HG02852 (cell line): Measurements from ENCODE around the gene CCM2L.

Experiments
- ATAC-seq: cut with Tn5 transposase; IDR thresholded peaks from one replicate; pipeline ENCODE4 v1.9.1; 2021; ENCODE audit warnings: mild to moderate bottlenecking, moderate library complexity; ENCODE audit not compliant: unreplicated experiment

The CCM2L gene

DNA sequence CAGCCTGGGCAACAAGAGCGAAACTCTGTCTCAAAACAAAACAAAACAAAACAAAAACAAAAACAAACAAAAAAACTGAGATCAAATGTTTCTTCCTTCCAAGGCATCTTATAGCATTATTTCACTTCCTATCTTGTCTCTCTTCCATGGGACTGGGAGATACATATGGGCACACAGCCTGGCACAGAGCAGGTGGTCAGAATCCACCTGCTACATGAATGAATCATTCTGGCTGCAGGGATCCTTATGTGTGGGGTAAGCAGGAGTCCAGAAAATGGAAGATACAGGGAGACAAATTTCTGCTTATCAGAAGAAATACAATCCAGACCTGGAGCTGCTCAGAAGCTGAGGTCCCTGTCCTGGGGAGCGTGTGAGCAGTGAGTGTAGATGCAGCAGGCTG, 18.2 kb upstream of the CCM2L start:
- ATAC-seq, result no peak

DNA sequence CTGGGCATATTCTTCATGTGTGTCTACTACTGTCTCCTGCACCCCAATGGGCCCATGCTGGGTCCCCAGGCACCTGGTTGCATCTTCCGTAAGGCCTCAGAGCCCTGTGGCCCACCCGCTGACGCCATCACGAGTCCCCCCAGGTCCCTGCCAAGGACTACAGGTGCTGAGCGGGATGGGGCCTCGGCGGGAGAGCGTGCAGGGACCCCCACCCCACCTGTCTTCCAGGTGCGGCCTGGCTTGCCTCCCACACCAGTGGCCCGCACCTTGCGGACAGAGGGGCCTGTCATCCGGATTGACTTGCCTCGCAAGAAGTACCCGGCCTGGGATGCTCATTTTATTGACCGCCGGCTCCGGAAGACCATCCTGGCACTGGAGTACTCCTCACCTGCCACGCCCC, 13.2 kb upstream of the CCM2L start:
- no peak for ATAC-seq

DNA sequence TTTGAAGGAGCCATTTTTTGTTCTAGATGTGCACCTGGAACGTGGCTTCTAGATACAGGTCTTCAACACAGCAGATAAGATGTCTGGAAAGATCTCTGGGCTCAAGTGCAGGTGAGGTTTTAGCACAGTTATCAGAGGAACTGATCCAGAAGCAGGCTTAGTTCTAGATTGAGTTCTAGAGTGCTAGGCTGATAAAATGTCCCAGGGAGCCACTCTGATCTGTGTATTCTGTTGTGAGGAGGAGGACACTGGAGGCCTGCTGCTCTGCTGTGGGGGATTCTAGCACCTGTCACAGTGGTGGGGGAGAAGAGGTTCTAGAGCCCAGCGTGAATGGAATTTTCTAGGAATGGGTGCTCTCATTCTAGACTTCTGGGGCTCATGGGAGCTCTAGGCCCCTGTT, 12.0 kb upstream of the CCM2L start:
- no peak for ATAC-seq

DNA sequence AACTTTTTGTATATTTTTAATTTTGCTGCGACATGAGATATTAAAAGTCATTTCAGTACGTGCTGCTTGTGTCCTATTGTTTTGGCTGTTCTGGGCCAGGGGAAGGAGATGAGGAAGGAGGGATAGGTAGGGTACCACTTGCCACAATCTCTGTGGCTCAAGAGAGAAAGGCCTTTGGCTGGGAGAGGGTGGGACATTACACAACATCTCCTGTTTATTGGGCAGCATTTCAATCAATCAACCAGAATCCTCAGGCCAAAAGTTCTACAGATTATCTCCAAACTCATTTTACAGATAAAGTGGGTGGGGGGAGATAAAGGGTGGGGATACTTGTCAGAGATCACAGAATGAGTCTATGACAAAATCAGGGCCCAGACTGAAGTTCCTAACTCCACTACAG, 6.9 kb upstream of the CCM2L start:
- ATAC-seq, result no peak

DNA sequence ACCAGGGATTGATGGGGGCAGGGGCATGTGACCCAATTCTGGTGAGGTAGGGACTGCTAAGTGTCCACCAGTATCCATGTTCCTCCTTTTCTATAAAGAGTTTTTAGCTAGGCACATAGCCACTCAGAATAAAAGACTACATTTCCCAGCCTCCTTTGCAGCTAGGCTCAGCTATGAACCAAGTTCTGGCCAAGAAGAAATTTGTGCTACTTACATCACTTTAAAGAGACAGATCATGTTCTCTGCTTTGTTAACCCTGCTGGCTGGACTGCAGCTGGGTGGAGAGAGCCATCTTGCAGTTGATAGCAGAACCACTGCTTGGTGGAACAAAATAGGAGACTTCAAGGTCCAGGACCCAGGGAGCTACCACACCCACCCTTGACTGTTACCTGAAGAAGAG, 5.3 kb upstream of the CCM2L start:
- ATAC-seq, result no peak

DNA sequence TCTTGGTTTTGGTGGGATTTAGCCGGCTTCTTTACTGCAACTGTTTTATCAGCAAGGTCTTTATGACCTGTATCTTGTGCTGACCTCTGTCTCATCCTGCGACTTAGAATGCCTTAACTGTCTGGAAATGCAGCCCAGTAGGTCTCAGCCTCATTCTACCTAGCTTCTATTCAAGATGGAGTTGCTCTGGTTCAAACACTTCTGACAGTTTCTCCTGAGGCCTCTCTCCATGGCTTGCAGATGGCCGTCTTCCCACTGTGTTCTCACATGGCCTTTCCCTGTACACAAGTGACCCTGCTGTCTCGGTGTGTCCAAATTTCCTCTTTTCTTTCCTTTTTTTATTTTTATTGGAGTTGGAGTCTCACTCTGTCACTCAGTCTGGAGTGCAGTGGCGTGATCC, 4.2 kb upstream of the CCM2L start:
- no peak for ATAC-seq

DNA sequence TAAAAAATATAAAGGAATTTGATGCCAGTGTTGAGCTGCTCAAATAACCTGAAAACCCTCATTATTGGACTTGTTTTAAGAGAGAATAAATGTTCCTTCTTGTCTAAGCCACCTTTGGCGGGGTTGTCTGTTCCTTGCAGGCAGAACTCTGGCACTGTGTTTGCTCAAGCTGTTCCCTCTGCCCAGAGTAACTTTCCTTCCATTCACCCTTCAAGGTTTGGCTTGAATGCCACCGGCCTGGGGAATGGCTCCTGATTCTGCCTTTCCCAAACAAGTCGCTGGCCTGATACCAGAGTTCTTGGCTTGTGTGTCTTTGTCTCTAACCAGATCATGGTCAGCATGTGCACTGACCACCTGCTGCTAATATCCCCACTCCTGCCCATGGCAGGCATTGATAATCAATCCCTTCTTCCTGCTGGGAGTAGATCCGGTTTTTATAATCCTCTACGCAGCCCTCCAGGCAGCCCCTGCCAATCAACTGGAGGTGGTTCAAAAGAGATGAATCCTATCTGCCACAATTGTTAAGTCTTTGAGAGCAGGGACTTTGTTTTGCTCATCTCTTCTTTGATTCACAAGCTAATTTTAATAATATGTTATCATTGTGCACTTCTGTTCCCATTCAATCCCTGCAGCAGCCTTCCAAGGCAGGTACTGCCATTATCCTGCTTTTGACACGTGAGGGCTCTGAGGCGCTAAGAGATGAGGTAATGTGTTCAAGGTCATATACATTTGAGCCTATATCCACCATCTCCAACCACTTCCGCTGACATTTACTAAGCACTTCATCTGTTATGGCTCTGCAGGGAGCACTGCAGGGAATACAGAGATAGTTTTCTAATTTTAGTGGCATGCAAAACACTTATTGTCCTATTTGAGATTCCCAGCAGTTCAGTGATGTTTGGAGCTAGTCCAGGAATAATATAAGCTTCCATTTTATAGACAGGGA, 3.1 kb upstream of the CCM2L start:
- no peak for ATAC-seq

DNA sequence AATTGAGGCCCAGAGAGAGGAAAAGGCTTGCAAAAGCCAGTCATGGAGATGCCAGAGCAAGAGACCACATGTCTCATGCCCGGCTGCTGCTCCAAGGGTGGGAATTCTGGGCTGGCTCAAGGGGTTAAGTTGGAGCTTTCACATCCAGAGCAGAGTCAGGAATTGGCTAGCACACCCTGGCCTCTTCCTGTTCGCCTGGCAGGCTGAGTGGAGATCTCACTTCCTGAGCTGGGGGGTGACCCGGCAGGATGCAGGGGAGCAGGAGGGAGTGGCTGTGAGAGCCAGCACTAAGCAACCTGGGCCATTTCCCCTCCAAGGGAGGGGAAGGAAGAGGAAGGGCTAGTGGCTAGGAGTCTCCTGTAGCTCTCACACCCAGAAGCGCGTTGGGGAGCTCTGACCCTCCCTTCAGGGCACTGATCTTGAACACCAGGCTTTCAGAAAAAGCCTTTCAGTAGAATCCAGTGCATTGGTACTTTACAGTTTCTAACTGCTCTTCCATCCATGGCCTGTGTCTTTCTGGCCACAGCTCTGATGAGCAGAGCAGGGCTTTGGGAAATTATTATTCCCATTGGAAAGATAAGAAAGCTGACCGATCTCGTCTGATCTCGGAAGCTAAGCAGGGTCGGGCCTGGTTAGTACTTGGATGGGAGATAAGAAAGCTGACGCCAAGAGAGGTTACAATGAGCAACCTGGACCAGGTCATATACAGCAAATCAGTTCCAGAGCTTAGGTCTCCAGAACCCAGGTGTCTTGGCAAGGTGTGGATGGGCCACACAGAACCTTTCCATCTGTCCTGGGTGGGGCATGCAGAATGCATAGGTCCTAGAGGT, 2.2 kb upstream of the CCM2L start:
- no peak for ATAC-seq

DNA sequence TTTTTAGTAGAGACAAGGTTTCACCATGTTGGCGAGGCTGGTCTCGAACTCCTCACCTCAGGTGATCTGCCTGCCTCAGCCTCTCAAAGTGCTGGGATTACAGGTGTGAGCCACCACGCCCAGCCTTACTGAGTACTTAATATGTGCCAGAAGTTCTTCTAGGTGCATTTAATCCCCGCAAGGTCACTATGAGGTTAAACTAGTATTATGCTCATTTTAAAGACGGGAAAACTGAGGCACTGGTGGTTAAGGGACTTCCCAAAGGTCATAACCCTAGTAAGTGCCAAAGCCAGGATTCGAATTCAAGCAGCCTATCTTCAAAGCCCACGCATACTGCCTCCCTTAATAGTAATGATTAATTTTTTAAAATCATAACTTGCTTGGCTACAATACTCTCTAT, 674 bp upstream of the CCM2L start:
- no peak for ATAC-seq

DNA sequence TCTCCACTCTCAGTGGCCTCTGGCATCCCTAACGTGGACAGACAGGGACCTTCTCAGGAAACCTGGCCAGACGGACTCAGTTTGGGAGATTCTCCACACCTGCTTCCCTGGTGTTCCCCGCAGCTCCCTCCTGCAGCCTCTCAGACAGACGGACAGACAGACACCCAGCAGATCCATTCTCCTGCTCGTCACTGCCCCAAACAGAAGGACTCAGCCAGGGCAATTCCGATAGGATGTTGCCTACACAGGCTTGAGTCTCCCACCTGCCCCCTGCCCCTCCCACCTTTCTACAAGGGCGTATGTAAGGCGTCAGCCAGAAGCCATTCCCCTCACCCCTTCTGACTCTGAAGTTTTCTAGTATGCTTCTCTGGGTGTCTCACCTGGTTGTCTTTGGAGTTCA, 428 bp downstream of the CCM2L start:
- ATAC-seq, result no peak

DNA sequence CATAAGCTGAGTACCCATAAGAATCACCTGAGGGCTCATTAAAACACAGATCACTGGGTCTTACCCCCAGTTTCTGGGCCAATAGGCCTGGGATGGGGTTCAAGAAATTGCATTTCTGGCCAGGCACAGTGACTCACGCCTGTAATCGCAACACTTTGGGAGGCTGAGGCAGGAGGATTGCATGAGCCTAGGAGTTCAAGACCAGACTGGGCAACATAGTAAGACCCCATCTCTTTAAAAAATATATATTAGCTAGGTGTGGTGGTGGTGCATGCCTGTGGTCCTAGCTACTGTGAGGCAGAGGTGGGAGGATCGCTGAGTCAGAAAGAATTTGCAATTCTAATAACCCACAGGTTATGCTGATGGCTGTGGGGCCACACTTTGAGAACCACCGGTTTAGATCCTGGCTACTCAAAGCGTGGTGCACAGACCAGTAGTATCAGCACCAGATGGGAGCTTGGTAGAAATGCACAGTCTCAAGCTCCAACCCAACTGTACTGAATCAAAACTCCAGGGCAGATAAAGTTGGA, 2.0 kb downstream of the CCM2L start:
- ATAC-seq, result no peak

DNA sequence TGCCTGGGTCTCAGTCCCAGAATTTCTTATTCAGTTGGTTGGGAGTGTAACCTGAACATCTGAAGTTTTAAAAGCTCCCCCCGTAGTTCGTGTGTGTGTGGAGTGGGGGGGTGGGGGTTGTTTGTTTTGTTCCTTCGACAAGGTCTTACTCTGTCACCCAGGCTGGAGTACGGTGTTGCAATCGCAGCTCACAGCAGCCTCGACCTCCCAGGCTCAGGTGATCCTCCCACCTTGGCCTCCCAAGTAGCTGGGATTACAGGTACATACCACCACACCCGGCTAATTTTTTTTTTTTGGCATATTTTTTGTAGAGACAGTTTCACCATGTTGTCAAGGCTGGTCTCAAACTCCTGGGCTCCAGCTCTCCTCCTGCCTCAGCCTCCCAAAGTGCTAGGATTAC, 3.1 kb downstream of the CCM2L start:
- ATAC-seq, result no peak

DNA sequence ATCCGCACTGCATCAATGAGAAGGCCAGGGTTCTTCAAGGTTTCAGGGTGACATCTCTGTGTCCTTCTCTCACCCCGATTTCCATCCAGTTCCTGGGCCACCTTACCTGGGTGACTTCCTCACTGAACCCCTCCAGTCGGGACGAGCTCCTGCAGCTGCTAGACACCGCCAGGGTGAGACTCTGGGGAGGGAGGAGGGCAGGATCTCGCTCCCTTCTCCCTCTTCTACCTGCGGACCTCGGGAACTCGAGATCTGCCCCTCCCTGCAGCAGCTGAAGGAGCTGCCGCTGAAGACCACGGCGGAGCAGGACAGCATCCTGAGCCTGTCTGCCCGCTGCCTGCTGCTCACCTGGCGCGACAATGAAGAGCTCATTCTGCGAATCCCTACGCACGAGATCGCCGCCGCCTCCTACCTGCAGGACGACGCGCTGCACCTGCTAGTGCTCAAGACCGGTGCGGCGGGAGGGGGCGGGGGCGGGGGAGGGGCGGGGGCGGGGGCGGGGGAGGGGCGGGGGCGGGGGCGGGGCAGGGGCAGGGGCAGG, 7.5 kb downstream of the CCM2L start:
- ATAC-seq, result no peak

DNA sequence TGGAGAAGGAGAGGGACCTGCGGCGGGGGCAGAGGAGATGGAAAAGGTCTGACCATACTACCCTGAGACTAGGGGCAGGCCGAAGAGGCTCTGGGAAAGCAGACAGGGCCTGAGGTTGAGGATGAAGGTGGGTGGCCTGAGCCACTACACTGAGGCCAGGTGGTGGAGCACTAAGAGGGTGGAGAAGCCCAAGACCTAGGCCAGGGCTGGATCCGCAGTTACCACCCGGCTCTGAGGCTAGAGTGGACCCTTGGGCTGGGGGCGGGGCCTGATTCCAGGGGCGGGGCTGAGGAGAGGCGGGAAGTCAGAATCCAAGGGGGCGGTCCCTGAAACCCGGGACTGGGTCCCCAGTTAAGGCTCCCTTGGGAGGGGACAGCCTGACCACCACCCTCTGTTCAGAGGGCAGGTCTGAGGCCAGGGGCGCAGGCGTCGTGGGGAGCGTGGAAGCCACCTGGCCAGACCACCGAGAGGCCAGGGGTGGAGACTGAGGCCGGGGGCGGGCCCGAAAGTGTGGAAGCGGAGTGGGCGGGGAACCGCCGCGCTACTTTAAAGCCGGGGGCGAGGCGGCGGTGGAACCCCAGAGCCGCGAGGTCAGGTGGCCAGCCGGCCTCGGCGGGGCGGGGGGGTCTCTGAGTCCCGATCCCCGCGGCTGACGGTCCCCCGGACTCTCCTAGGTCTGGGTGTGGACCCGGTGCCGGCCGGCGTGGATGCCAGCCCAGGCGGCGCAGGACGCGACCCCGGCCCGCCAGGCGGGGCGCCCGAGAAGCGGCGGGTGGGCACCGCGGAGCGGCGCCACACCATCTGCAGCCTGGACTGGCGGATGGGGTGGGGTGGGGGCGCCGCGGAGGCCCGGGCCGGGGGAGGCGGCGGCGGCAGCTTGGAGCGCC, 8.3 kb downstream of the CCM2L start:
- peak; percentile 37 for ATAC-seq

DNA sequence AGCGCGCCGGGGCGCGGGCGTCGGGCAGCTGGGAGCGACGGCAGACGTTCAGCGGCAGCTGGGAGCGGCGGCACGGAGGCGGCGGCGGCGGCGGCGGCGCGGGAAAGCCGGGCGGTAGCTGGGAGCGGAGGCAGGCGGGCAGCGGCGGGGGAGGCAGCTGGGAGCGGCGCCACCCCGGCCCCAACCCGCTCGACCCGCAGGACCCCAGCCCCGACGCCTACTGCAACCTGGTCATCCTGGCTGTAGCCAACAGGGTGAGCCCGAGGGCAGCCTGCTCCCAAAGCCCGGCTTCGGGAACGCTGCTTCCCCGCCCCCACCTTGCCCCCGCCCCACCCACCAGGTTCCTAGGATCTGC, 8.9 kb downstream of the CCM2L start:
- peak; percentile 5 for ATAC-seq

DNA sequence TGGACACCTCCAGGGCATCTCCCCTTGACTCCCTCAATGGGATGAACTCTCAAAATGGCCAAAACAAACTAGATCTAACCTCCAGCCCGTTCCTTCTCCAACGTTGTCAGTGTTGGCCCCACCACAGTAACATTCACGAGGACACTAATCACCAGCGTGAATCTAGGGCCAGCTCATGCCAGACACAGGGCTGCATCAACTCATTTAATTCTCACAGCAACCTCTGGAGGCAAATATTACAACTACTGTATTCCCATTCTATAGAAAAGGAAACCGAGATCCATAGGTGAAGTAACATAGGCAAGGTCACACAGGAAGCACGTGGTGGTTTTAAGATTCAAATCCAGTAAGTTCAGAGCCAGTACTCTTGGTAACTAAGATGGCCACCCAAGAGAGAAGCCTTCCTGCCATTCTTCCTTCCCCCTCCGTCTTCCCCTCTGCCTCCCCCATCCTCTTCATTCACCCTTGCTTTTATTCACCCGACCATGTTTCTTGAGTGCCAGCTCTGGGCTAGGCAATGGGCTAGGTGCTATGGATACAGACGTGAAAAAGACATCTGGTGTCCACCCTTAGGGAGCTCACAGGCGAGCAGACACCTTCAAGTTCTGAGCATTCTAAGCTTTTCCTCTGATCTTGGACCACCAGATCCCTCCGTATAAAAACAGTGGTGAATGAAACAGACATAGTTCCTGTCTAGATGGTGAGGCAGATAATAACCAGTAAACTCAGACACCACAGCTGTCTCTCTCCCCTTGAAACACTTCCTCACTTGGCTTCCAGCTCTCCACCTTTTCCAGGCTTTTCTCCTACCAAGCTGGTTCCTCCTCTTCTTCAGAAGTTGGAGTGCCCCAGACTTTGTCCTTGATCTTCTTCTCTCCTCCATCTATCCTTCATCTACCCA, 9.6 kb downstream of the CCM2L start:
- ATAC-seq, result no peak

DNA sequence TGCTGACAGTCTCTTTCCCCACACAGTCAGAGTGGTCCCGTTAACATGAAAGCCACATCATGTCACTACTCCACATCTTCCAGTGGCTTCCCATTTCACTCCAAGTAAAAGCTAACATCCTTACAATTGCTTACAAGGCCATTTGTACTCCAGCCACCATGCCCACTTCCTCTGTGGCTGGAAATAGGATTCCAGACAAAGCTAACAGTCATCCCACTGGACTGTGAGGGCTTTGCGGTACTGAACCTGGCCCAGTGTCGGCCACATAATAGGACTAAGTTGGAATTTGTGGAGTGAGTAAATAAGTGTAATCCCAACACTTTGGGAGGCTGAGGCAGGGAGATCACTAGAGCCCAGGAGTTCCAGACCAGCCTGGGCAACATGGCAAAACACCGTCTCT, 10.9 kb downstream of the CCM2L start:
- no peak for ATAC-seq

DNA sequence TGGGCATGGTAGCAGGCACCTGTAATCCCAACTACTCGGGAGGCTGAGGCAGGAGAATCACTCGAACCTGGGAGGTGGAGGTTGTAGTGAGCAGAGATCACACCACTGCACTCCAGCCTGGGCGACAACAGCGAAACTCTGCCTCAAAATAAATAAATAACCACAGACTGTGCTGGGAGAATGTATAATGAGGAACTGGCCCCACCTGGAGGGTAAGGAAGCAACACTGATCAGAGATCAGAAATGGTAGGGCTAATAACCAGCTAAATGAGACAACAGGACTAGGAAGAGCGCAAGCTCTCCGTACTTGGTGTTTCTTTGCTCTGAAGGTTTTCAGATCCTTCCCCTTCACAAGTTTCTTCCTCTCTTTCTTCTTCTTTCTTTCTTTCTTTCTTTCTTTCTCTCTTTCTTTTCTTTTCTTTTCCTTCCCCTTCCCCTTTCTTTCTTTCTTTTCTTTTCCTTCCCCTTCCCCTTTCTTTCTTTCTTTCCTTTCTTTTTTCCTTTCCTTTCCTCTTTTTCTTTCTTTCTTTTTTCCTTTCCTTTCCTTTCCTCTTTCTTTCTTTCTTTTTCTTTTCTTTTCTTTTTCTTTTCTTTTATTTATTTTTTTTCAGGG, 14.6 kb downstream of the CCM2L start:
- ATAC-seq, result no peak

DNA sequence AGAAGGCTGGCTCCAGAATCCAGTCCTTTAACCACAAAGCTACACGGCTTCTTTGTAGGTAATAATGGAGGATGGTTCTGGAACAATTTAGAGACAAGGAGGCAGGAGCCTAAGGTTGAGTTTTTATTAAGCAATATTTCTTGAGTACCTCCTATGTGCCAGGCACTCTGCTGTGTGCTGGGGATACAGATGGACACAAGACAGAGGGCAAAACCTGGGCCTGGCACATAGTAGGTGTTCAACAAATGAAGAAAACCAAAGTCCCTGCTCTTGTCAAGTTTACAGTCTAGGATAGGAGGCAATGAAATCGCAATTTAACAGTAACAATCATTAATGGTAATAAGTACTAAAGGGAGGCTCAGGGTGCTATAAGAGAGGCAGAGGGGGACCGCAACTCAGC, 17.4 kb downstream of the CCM2L start:
- no peak for ATAC-seq
